IMR-90 (cell line): ENCODE data around the gene GPX3. TPM values are rescaled to one million over a fixed set of nuclear protein-coding genes. Genes with fewer than 3 reads are reported as not detected.
A peak's percentile ranks its signal among the peaks of the same experiment; 100 is the strongest.

Source experiments
- ATAC-seq: fragments of 200-7000 bp; cut with Tn5 transposase; 2 replicates; pipeline ENCODE4 v1.9.1; 2020; ENCODE audit warnings: low read depth, mild to moderate bottlenecking, moderate library complexity
- BruUV-seq: library from RNA; stranded (reverse); fragments of 400-500 nt; replicated peaks from 2 replicates; lab custom pipeline; 2021; lab: Mats Ljungman, UMichigan
- CTCF ChIA-PET: fragments of 300-600 bp; formaldehyde crosslinking; extraction: SDS; loops from one replicate; lab custom pipeline; 2021; ENCODE audit warnings: antibody characterized with exemption; lab: Yijun Ruan, JAX
- POLR2A ChIA-PET: fragments of 300-600 bp; sonication (Branson Sonifier 250); formaldehyde crosslinking; loops from one replicate; lab custom pipeline; 2022; ENCODE audit warnings: antibody characterized with exemption; ENCODE audit not compliant: unreplicated experiment; lab: Charles Lee
- DNase-seq: peaks from one replicate; pipeline ENCODE4 v3.0.0; 2013
- H2AFZ ChIP-seq: replicated peaks from 2 replicates; pipeline ENCODE3; 2013; ENCODE audit warnings: low read length, mild to moderate bottlenecking; ENCODE audit not compliant: poor library complexity
- H2AK5ac ChIP-seq: 2 replicates; pipeline ENCODE4 v1.6.1; 2013; ENCODE audit warnings: low read depth, low read length, inconsistent platforms
- H2AK9ac ChIP-seq: replicated peaks from 2 replicates; pipeline ENCODE3; 2013; ENCODE audit warnings: mild to moderate bottlenecking, low read depth, low read length, moderate library complexity; ENCODE audit not compliant: poor library complexity
- H2BK120ac ChIP-seq: 2 replicates; pipeline ENCODE4 v1.6.1; 2013; ENCODE audit warnings: low read depth, low read length, inconsistent platforms
- H2BK15ac ChIP-seq: 3 replicates; pipeline ENCODE4 v1.6.1; 2013; ENCODE audit warnings: low read depth, low read length, inconsistent platforms
- H2BK20ac ChIP-seq: 2 replicates; pipeline ENCODE4 v1.6.1; 2013; ENCODE audit warnings: low read depth, mild to moderate bottlenecking, inconsistent platforms, low read length, moderate library complexity
- H2BK5ac ChIP-seq: 2 replicates; pipeline ENCODE4 v1.6.1; 2013; ENCODE audit warnings: mild to moderate bottlenecking, low read depth, low read length, inconsistent platforms; ENCODE audit not compliant: poor library complexity, severe bottlenecking
- H3K14ac ChIP-seq: replicated peaks from 2 replicates; pipeline ENCODE4 v1.6.1; 2013; ENCODE audit warnings: low read depth, low read length, inconsistent platforms
- H3K18ac ChIP-seq: 2 replicates; pipeline ENCODE4 v1.6.1; 2013; ENCODE audit warnings: low read depth, low read length, control low read depth
- H3K23ac ChIP-seq: 2 replicates; pipeline ENCODE4 v1.6.1; 2013; ENCODE audit warnings: low read depth, low read length, inconsistent platforms
- H3K27ac ChIP-seq: 2 replicates; pipeline ENCODE4 v1.5.1; 2013; ENCODE audit warnings: mild to moderate bottlenecking, control low read depth, low read length; ENCODE audit not compliant: insufficient read depth
- H3K27me3 ChIP-seq: 2 replicates; pipeline ENCODE4 v1.6.1; 2013; ENCODE audit warnings: low read length; ENCODE audit not compliant: control insufficient read depth, insufficient read depth
- H3K36me3 ChIP-seq: 2 replicates; pipeline ENCODE4 v1.6.1; 2013; ENCODE audit warnings: low read length, mixed read lengths; ENCODE audit not compliant: control insufficient read depth, insufficient read depth
- H3K4ac ChIP-seq: 2 replicates; pipeline ENCODE4 v1.6.1; 2013; ENCODE audit warnings: low read depth, low read length, inconsistent platforms
- H3K4me1 ChIP-seq: 2 replicates; pipeline ENCODE4 v1.6.1; 2013; ENCODE audit warnings: low read length, mixed read lengths; ENCODE audit not compliant: control insufficient read depth, insufficient read depth
- H3K4me2 ChIP-seq: 2 replicates; pipeline ENCODE4 v1.6.1; 2013; ENCODE audit warnings: low read depth, mild to moderate bottlenecking, control low read depth, low read length, moderate library complexity
- H3K4me3 ChIP-seq: 2 replicates; pipeline ENCODE4 v1.5.1; 2013; ENCODE audit warnings: low read depth, mild to moderate bottlenecking, control low read depth, low read length, moderate library complexity; ENCODE audit not compliant: insufficient read depth
- H3K56ac ChIP-seq: 2 replicates; pipeline ENCODE4 v1.6.1; 2013; ENCODE audit warnings: low read length, inconsistent platforms; ENCODE audit not compliant: insufficient read depth; ENCODE audit errors: extremely low read depth
- H3K79me1 ChIP-seq, 2 experiments: 2 replicates each; pipeline ENCODE4 v1.6.1; 2013; ENCODE audit warnings: low read length in 2 of 2, inconsistent platforms in 1 of 2, low read depth in 1 of 2
- H3K9ac ChIP-seq: 2 replicates; pipeline ENCODE4 v1.6.1; 2013; ENCODE audit warnings: low read depth, low read length, control low read depth
- H3K9me1 ChIP-seq: 2 replicates; pipeline ENCODE4 v1.6.1; 2013; ENCODE audit warnings: low read length, inconsistent platforms; ENCODE audit not compliant: insufficient read depth
- H3K9me3 ChIP-seq: 2 replicates; pipeline ENCODE4 v1.6.1; 2013; ENCODE audit warnings: low read length; ENCODE audit not compliant: control insufficient read depth, insufficient read depth
- H4K20me1 ChIP-seq: 2 replicates; pipeline ENCODE4 v1.6.1; 2013; ENCODE audit warnings: low read length, inconsistent platforms; ENCODE audit not compliant: insufficient read depth
- H4K5ac ChIP-seq: 2 replicates; pipeline ENCODE4 v1.6.1; 2013; ENCODE audit warnings: mild to moderate bottlenecking, low read depth, low read length, control low read depth
- H4K8ac ChIP-seq, 2 experiments: 2 replicates each; pipeline ENCODE4 v1.6.1; 2013; ENCODE audit warnings: low read depth in 2 of 2, low read length in 2 of 2, control low read depth in 1 of 2, inconsistent platforms in 1 of 2
- H4K91ac ChIP-seq: 2 replicates; pipeline ENCODE4 v1.6.1; 2013; ENCODE audit warnings: low read depth, low read length, inconsistent platforms; ENCODE audit not compliant: insufficient read depth
- CEBPB ChIP-seq: IDR thresholded peaks from 2 replicates; pipeline ENCODE4 v1.6.1; 2012; ENCODE audit warnings: low read depth, low read length, improper control_type of control experiment
- CTCF ChIP-seq: conservative IDR thresholded peaks from 2 replicates; pipeline ENCODE4 v1.5.1; 2012; ENCODE audit warnings: mild to moderate bottlenecking, low read depth, low read length, improper control_type of control experiment
- WGBS, 2 experiments: methylation state at CpG; one replicate each; pipeline versions ENCODE4 v1.1.5 to v1.1.7; 2013; ENCODE audit warnings: missing lambda C conversion rate in 2 of 2; ENCODE audit not compliant: insufficient read length in 1 of 2; ENCODE audit errors: extremely low coverage in 2 of 2; 5-methylcytosine and 5-hydroxymethylcytosine counted together
- dilution Hi-C: fragments of 300-500 bp; cut with HindIII; formaldehyde crosslinking; loops from one replicate; pipeline ENCODE4 v1.14.3; 2018; ENCODE audit warnings: low sequenced_read_pairs; ENCODE audit not compliant: unreplicated experiment
- in situ Hi-C: fragments of 300-500 bp; cut with MboI; formaldehyde crosslinking; loops from 3 replicates; pipeline ENCODE4 v1.14.3; 2019; ENCODE audit warnings: low sequenced_read_pairs, inconsistent platforms, mixed read lengths
- intact Hi-C: fragments of 100-400 bp; cut with micrococcal nuclease; formaldehyde crosslinking; loops from 2 replicates; pipeline ENCODE4 v1.10.0; 2022
- polyA plus RNA-seq, 3 experiments: library from polyadenylated mRNA; depleted of rRNA; stranded (reverse); fragments of >200 nt; gene quantifications; 2 replicates each; pipeline ENCODE4 v1.2.3, GENCODE V29; 2012; ENCODE audit warnings: low replicate concordance in 1 of 3
- total RNA-seq: library from RNA; depleted of rRNA; stranded (reverse); fragments of >200 nt; gene quantifications from 2 replicates; pipeline ENCODE4 v1.2.3, GENCODE V29; 2012

Gene GPX3
- total and polyA plus RNA-seq, 2 of the 4 experiments (the other 2 are of a cell fraction): 0.36 to 1.0 TPM

GRCh38 chr5:151004499-151004898, 15.9 kb upstream of the GPX3 start:
- no peak overlapping the region for H3K27ac ChIP-seq
- WGBS, 2 experiments: no CpG with 5 or more reads among the region's 2 CpGs

More at GRCh38 chr5:151004499-151004898, 15.9 kb upstream of the GPX3 start:
- BruUV-seq: no TSS peak
- Histone ChIP-seq H3K36me3 (no peaks in the 10 kb centered on the region), H2AK9ac (no peak overlapping the region), H3K4me1 (peaks cover 12% of the 10 kb centered on the region; the same call in 1 of the 2 replicates), H3K18ac (no peak overlapping the region), H4K8ac (no peak overlapping the region), H4K5ac (no peak overlapping the region), H2AFZ (no peak overlapping the region), H2BK120ac (no peak overlapping the region), H3K23ac (no peak overlapping the region), H2BK15ac (no peak overlapping the region), H3K9me1 (peaks cover 7% of the 10 kb centered on the region; the same call in 1 of the 2 replicates), H3K27me3 (peaks cover 8% of the 10 kb centered on the region), H3K14ac (no peak overlapping the region), H2BK20ac (no peak overlapping the region), H2AK5ac (no peak overlapping the region), H3K4ac (no peak overlapping the region), H3K56ac (no peak overlapping the region), H3K9me3 (no peaks in the 10 kb centered on the region), H3K9ac (no peak overlapping the region), H3K4me3 (no peak overlapping the region), H4K91ac (no peak overlapping the region), H3K4me2 (no peak overlapping the region), H3K79me1 (no peaks in the 10 kb centered on the region), H4K20me1 (no peaks in the 10 kb centered on the region), H2BK5ac (no peak overlapping the region)
- POLR2A ChIA-PET: no interaction called here
- no peak for TF ChIP-seq CTCF
- TF ChIP-seq CEBPB: peak; percentile 78
- dilution Hi-C loops: no loop called here
- in situ Hi-C loops: no loop called here
- DNase-seq: no peak
- CTCF ChIA-PET: interaction anchor here (0.8 to 1.5 kb wide), 2 partner anchors 42 to 156 kb away, joined by 3 to 4 read pairs; no protein-coding TSS in a partner anchor
- intact Hi-C loops: loop anchor here (5.0 kb wide), 1 partner anchor 648 kb away; no protein-coding TSS in a partner anchor
- ATAC-seq: no peak
